ENCODE data around the gene GALNT6. TPM values are rescaled to one million over a fixed set of nuclear protein-coding genes. Genes with fewer than 3 reads are reported as not detected.
A peak's percentile ranks its signal among the peaks of the same experiment; 100 is the strongest.

GALNT6 gene
- total RNA-seq, 1 donor from 2014 or later = 17.2 TPM

DNA sequence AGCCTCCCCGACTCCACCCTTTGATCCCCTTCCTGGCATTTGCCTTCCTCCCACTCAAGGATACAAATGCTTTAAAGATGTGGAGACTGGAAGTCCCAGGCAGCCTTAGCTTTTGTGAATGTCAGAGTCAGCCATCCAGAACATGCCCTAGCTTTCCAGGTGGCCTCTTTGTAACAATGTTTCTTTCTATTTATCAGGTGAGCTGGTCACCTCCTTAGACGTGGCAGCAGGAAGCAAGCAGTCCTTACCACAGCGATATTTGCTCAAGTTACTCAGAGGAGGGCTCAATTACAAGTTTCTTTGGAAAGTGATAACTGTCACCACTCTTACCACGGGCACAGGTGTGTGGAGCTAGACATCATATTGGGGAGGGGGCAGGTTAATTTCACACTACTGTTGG, 4.9 kb downstream of the GALNT6 start:
- Mint-ChIP-seq H3K4me1 (ENCODE audit: unreplicated experiment) (peaks cover 36% of the 10 kb centered on the region), H3K27ac (peak overlapping the region; percentile 53), H3K4me3 (peak overlapping the region; percentile 60), H3K27me3 (peaks cover 11% of the 10 kb centered on the region), H3K9me3 (no peaks in the 10 kb centered on the region), H3K36me3 (no peaks in the 10 kb centered on the region)
- no peak for DNase-seq (ENCODE audit: extremely low spot score, unreplicated experiment)
- TF ChIP-seq, protein P1, sequence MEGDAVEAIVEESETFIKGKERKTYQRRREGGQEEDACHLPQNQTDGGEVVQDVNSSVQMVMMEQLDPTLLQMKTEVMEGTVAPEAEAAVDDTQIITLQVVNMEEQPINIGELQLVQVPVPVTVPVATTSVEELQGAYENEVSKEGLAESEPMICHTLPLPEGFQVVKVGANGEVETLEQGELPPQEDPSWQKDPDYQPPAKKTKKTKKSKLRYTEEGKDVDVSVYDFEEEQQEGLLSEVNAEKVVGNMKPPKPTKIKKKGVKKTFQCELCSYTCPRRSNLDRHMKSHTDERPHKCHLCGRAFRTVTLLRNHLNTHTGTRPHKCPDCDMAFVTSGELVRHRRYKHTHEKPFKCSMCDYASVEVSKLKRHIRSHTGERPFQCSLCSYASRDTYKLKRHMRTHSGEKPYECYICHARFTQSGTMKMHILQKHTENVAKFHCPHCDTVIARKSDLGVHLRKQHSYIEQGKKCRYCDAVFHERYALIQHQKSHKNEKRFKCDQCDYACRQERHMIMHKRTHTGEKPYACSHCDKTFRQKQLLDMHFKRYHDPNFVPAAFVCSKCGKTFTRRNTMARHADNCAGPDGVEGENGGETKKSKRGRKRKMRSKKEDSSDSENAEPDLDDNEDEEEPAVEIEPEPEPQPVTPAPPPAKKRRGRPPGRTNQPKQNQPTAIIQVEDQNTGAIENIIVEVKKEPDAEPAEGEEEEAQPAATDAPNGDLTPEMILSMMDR (conservative IDR thresholded peaks at IDR 0.05) = no peak

DNA sequence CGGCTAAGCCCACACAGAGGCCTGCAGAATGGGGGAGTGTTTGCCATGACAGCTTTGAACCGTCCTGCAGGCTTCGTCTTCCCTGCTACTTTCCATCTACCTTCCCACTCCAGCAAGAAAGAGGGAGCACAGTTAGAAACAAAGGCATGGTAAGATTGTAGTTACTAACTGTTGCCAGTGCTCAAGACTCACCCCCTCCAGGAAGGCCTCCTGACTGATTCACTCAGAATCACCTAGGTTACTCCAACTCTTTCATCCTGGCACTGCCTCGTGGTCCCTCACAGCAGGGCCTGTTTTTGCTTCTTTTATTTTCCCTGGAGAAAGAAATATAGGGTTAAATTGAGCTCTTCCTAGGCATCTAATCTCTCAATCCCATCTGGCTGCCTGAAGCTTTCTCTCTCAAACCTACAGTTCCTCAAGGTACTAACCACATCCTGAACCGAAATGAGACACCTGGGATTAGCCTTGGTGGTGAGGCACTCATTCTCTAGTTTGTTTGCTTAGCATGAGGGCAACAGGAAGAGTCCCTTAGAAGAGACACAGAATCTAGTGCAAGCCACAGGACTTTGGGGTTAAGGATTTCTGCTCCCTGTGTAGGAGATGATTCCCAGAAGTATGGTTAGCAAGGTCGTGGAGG, 7.8 kb downstream of the GALNT6 start:
- H3K9me3 Mint-ChIP-seq = no peaks in the 10 kb centered on the region
- no peak overlapping the region for H3K27ac Mint-ChIP-seq
- H3K27me3 Mint-ChIP-seq = no peaks in the 10 kb centered on the region
- TF ChIP-seq, protein P1 (conservative IDR thresholded peaks at IDR 0.05) = no peak
- H3K36me3 Mint-ChIP-seq = no peaks in the 10 kb centered on the region
- DNase-seq (ENCODE audit: extremely low spot score, unreplicated experiment) = no peak
- H3K4me3 Mint-ChIP-seq = no peak overlapping the region
- peaks cover 27% of the 10 kb centered on the region for H3K4me1 Mint-ChIP-seq (ENCODE audit: unreplicated experiment)

DNA sequence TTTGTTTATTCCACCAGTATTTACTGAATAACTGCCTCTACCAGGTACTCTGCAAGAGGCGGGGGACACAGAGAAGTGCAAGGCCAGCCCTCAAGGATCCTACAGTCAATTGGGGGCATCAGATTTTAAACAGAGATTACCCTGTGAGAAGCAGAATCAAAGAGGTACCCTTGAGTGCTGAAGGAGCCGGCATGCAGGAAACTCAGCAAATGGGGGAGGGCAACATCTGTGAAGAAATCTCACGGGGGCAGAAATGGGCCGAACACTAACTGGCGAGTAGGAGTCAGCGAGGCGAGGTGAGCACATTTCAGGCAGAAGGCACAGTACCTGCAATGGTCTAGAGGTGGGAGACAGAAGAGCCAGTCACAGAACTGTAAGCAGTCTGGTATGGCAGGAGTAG, 9.0 kb downstream of the GALNT6 start:
- H3K4me1 Mint-ChIP-seq (ENCODE audit: unreplicated experiment) = peaks cover 29% of the 10 kb centered on the region
- no peak for DNase-seq (ENCODE audit: extremely low spot score, unreplicated experiment)
- peaks cover 7% of the 10 kb centered on the region for H3K36me3 Mint-ChIP-seq
- H3K27me3 Mint-ChIP-seq = no peaks in the 10 kb centered on the region
- H3K4me3 Mint-ChIP-seq = no peak overlapping the region
- peak overlapping the region; percentile 22 for H3K27ac Mint-ChIP-seq
- no peaks in the 10 kb centered on the region for H3K9me3 Mint-ChIP-seq
- TF ChIP-seq, protein P1 (conservative IDR thresholded peaks at IDR 0.05) = no peak

DNA sequence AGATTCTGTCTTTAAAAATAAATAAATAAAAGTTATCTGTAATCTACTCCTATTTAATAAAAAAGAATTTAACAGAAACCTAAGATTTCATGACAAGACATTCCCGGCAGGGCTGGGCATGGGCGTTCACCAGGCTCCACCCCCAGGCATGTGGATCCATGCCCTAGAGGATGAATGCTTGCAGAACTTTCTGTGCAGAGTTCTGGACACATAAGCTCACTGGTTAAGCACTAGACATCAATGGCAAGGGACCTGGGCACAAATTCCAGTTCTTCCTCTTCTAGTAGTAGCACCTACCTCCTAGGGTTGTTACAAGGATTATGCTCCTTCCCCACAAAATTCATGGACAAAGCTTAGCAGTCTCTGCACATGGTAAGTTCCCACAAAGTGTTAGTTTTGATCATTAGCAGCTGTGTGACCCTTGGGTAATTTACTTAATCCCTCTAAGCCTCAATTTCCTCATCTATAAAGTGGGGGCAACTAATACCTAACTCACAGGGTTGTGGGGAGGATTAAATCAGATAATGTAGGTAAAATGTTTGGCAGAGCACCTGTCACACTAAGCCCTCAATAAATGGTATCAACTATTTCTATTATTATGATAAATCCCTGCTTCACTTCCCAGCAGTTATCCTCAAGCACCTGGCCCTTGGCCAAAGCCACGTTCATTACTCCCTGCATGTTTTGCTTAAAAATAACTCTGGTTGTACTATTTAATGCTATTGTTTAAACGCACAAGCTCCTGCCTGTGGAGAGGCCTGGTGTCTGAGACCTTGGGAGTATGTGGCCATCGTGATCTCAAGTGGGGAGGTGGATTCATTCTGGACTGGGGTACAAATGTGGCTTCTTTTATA, 9.8 kb downstream of the GALNT6 start:
- H3K9me3 Mint-ChIP-seq = no peaks in the 10 kb centered on the region
- no peak for DNase-seq (ENCODE audit: extremely low spot score, unreplicated experiment)
- peaks cover 25% of the 10 kb centered on the region for H3K4me1 Mint-ChIP-seq (ENCODE audit: unreplicated experiment)
- no peaks in the 10 kb centered on the region for H3K27me3 Mint-ChIP-seq
- TF ChIP-seq, protein P1 (conservative IDR thresholded peaks at IDR 0.05) = no peak
- H3K27ac Mint-ChIP-seq = peak overlapping the region; percentile 43
- H3K4me3 Mint-ChIP-seq = no peak overlapping the region
- peaks cover 7% of the 10 kb centered on the region for H3K36me3 Mint-ChIP-seq

- Mint-ChIP-seq H3K27me3 (no peaks in the 10 kb centered on the region), H3K27ac (no peak overlapping the region), H3K4me1 (ENCODE audit: unreplicated experiment) (peaks cover 23% of the 10 kb centered on the region), H3K9me3 (no peaks in the 10 kb centered on the region), H3K36me3 (peaks cover 10% of the 10 kb centered on the region), H3K4me3 (no peak overlapping the region)
- no peak for DNase-seq (ENCODE audit: extremely low spot score, unreplicated experiment)
- TF ChIP-seq, protein P1 (conservative IDR thresholded peaks at IDR 0.05) = no peak
These were observed 11.6 kb downstream of the GALNT6 start for GRCh38 chr12:51379571-51379970.

All from type B pancreatic cell (in vitro differentiated cells).